Sigmoid colon (tissue), 4 donors: ENCODE measurements around the gene MYOZ1.

Experiments
- CTCF ChIP-seq, 4 experiments: fragments of 450-650 bp in 3 of 4; fragments of 200-600 bp in 1 of 4; IDR thresholded peaks; one replicate each; pipeline ENCODE4 v1.5.1; 2016 to 2019; ENCODE audit warnings: antibody characterized with exemption in 4 of 4, mild to moderate bottlenecking in 3 of 4, moderate library complexity in 2 of 4
- EP300 ChIP-seq, 4 donors: sonication (generic); formaldehyde crosslinking; IDR thresholded peaks; one replicate each; pipeline ENCODE4 v1.6.1; 2017; ENCODE audit warnings: antibody characterized with exemption in 4 of 4

- no peak for TF ChIP-seq CTCF (IDR thresholded peaks at IDR 0.05)
- TF ChIP-seq EP300 (IDR thresholded peaks at IDR 0.05): no peak
Measured at GRCh38 chr10:73649876-73650536, 8.7 kb upstream of the MYOZ1 start.
